ENCODE data around the gene DCUN1D2.

The DCUN1D2 gene

GRCh38 chr13:113421673-113422270 lies 68.7 kb downstream of the DCUN1D2 start:
- DNase-seq (ENCODE audit: insufficient read length, low spot score), result no peak
- no peak for FAIRE-seq
- no peak for TF ChIP-seq CTCF (IDR thresholded peaks at IDR 0.05; ENCODE audit: insufficient read depth, missing control alignments)

- FAIRE-seq (no peak), DNase-seq (ENCODE audit: insufficient read length, low spot score) (no peak)
- no peak for TF ChIP-seq CTCF (IDR thresholded peaks at IDR 0.05; ENCODE audit: insufficient read depth, missing control alignments)
These were observed 69.5 kb downstream of the DCUN1D2 start for GRCh38 chr13:113420833-113421600.

GRCh38 chr13:113420232-113420631 lies 70.3 kb downstream of the DCUN1D2 start:
- no peak for FAIRE-seq
- no peak for TF ChIP-seq CTCF (IDR thresholded peaks at IDR 0.05; ENCODE audit: insufficient read depth, missing control alignments)

GRCh38 chr13:113419531-113420193 lies 70.8 kb downstream of the DCUN1D2 start:
- FAIRE-seq (no peak), DNase-seq (ENCODE audit: insufficient read length, low spot score) (no peak)
- TF ChIP-seq CTCF (IDR thresholded peaks at IDR 0.05; ENCODE audit: insufficient read depth, missing control alignments), result no peak

More at GRCh38 chr13:113420232-113420631, 70.3 kb downstream of the DCUN1D2 start:
- no peak for DNase-seq (ENCODE audit: insufficient read length, low spot score)

GRCh38 chr13:113418722-113419049 lies 71.8 kb downstream of the DCUN1D2 start:
- FAIRE-seq (no peak), DNase-seq (ENCODE audit: insufficient read length, low spot score) (no peak)
- no peak for TF ChIP-seq CTCF (IDR thresholded peaks at IDR 0.05; ENCODE audit: insufficient read depth, missing control alignments)

- no peak for TF ChIP-seq CTCF (IDR thresholded peaks at IDR 0.05; ENCODE audit: insufficient read depth, missing control alignments)
- DNase-seq (ENCODE audit: insufficient read length, low spot score) (no peak), FAIRE-seq (no peak)
These were observed 72.4 kb downstream of the DCUN1D2 start for GRCh38 chr13:113417836-113418721.
